Peyer's patch (tissue), 4 donors: ENCODE data around the gene SMO.
"Not testable (repeated sequence)": the region's sequence is repeated elsewhere in the genome, so short reads cannot be mapped to it uniquely, and the experiment has no call there.

ENCODE experiments used
- CTCF ChIP-seq, 6 experiments: fragments of 450-650 bp in 4 of 6; fragments of 200-600 bp in 2 of 6; sonication (generic) in 1 of 6; IDR thresholded peaks; one replicate each; pipeline ENCODE4 v1.5.1; 2017 to 2019; ENCODE audit warnings: antibody characterized with exemption in 6 of 6, mild to moderate bottlenecking in 3 of 6, moderate library complexity in 1 of 6
- POLR2A ChIP-seq, 2 donors: fragments of 450-650 bp; IDR thresholded peaks; one replicate each; pipeline ENCODE4 v1.5.1; 2017; ENCODE audit warnings: antibody characterized with exemption in 2 of 2, mild to moderate bottlenecking in 2 of 2, moderate library complexity in 2 of 2

GRCh38 chr7:129216101-129216715 is 27.8 kb downstream of the SMO start:
- TF ChIP-seq CTCF, POLR2A (IDR thresholded peaks at IDR 0.05): not testable (repeated sequence)
